Gastroesophageal sphincter (tissue), 4 donors: ENCODE results near the gene TP53BP2. TPM values are rescaled to one million over a fixed set of nuclear protein-coding genes. Genes with fewer than 3 reads are reported as not detected.

ENCODE experiments used
- ATAC-seq: fragments of 150-250 bp; one replicate; pipeline ENCODE4 v1.9.1; 2016; ENCODE audit warnings: mild to moderate bottlenecking, moderate library complexity
- H3K27ac ChIP-seq, 4 donors: fragments of 200-600 bp; sonication (generic) in 3 of 4; 1 replicate in 3 of 4; 2 replicates in 1 of 4; pipeline ENCODE4 v1.5.1; 2016 to 2019
- H3K27me3 ChIP-seq: fragments of 200-600 bp; sonication (generic); one replicate; pipeline ENCODE4 v1.5.1; 2019
- H3K36me3 ChIP-seq, 2 donors: fragments of 200-600 bp; sonication (generic); one replicate each; pipeline ENCODE4 v1.5.1; 2019; ENCODE audit warnings: control low read depth in 1 of 2
- H3K4me1 ChIP-seq, 3 donors: fragments of 200-600 bp; sonication (generic); 1 replicate in 2 of 3; 2 replicates in 1 of 3; pipeline ENCODE4 v1.5.1; 2016 to 2019; ENCODE audit warnings: control low read depth in 2 of 3
- H3K4me3 ChIP-seq, 2 donors: fragments of 200-600 bp; sonication (generic); one replicate each; pipeline ENCODE4 v1.5.1; 2019; ENCODE audit warnings: mild to moderate bottlenecking in 1 of 2, moderate library complexity in 1 of 2
- H3K9me3 ChIP-seq, 3 donors: fragments of 200-600 bp; sonication (generic); one replicate each; pipeline ENCODE4 v1.5.1; 2017 to 2019; ENCODE audit warnings: control low read depth in 2 of 3
- EP300 ChIP-seq: sonication (generic); formaldehyde crosslinking; IDR thresholded peaks from one replicate; pipeline ENCODE4 v1.6.1; 2017; ENCODE audit warnings: antibody characterized with exemption, mild to moderate bottlenecking
- POLR2A ChIP-seq, 2 donors: fragments of 450-650 bp; IDR thresholded peaks; one replicate each; pipeline ENCODE4 v1.6.1; 2017; ENCODE audit warnings: antibody characterized with exemption in 2 of 2, mild to moderate bottlenecking in 2 of 2, moderate library complexity in 1 of 2
- POLR2AphosphoS5 ChIP-seq: sonication (generic); formaldehyde crosslinking; IDR thresholded peaks from one replicate; pipeline ENCODE4 v1.6.1; 2017; ENCODE audit warnings: antibody characterized with exemption
- WGBS, 2 donors: methylation state at CpG; one replicate each; pipeline ENCODE4 v1.1.5; 2018; ENCODE audit warnings: low coverage in 1 of 2; 5-methylcytosine and 5-hydroxymethylcytosine counted together
- total RNA-seq, 4 donors: library from RNA; depleted of rRNA; stranded (reverse); fragments of >200 nt; gene quantifications; one replicate each; pipeline ENCODE4 v1.1.0, GENCODE V29; 2016
- TF ChIP-seq, protein P1 (sequence below), 4 experiments: fragments of 200-600 bp in 2 of 4; fragments of 450-650 bp in 2 of 4; sonication (generic) in 1 of 4; IDR thresholded peaks; one replicate each; pipeline ENCODE4 v1.5.1; 2017 to 2019; ENCODE audit warnings: antibody characterized with exemption in 4 of 4, mild to moderate bottlenecking in 2 of 4, moderate library complexity in 2 of 4

TP53BP2 gene
- total RNA-seq, 4 donors from 2014 or later, result 30.0 to 85.3 (median 52.3) TPM

DNA sequence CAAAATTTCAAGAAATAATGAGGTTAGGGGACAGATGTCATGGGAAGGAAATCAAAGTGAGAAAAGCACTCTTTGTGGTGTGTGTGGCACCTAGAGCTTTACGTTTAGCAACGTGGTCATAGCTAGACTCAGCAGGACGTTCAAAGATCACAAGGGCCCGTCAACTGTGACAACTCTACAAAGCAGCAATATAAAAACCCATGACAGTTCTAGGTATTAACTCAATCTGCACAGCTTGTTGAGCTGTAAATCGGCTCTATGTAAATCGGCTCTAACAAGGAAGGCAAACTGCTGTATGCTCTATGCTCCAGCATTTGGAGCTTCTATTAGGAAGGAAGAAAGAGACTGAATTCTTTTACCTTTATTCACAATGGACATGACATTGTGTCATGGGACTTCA lies 64.8 kb downstream of the TP53BP2 start:
- no peak for ATAC-seq
- Histone ChIP-seq H3K27ac (no peak overlapping the region), H3K27me3 (no peaks in the 10 kb centered on the region), H3K4me1 (peaks cover 0 to 21% (median 8%) of the 10 kb centered on the region in 3 donors), H3K4me3 (no peak overlapping the region), H3K36me3 (peaks cover 0 to 73% of the 10 kb centered on the region in 2 donors), H3K9me3 (no peaks in the 10 kb centered on the region)
- TF ChIP-seq POLR2A (IDR thresholded peaks at IDR 0.05), result no peak
- no peak for TF ChIP-seq EP300
- TF ChIP-seq, protein P1, sequence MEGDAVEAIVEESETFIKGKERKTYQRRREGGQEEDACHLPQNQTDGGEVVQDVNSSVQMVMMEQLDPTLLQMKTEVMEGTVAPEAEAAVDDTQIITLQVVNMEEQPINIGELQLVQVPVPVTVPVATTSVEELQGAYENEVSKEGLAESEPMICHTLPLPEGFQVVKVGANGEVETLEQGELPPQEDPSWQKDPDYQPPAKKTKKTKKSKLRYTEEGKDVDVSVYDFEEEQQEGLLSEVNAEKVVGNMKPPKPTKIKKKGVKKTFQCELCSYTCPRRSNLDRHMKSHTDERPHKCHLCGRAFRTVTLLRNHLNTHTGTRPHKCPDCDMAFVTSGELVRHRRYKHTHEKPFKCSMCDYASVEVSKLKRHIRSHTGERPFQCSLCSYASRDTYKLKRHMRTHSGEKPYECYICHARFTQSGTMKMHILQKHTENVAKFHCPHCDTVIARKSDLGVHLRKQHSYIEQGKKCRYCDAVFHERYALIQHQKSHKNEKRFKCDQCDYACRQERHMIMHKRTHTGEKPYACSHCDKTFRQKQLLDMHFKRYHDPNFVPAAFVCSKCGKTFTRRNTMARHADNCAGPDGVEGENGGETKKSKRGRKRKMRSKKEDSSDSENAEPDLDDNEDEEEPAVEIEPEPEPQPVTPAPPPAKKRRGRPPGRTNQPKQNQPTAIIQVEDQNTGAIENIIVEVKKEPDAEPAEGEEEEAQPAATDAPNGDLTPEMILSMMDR (IDR thresholded peaks at IDR 0.05), result no peak
- TF ChIP-seq POLR2AphosphoS5, result no peak
- 85 to 88% methylated on average over 4 to 6 of the region's 6 CpGs for WGBS, 2 donors

DNA sequence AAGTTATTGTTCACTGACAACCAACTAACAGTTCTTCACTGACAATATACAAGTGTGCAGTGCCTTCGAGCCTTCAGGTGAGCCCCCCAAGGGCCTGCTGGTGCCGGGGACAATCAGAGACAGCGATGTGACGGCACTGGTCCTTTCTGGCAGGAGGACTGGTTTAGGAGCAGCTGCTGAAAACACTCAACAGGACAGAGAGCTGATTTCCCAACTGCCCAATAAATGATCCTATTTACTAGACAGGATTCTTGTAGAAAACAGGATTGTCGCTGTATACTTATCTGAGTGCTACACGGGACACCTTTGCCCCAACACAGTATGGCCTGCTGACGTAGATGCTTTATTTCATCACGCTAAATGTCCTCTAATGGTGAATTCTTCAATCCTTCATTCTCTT lies 65.4 kb downstream of the TP53BP2 start:
- 86 to 91% methylated on average over 8 of the region's 8 CpGs for WGBS, 2 donors
- no peak for ATAC-seq
- Histone ChIP-seq H3K4me1 (peaks cover 0 to 15% (median 5%) of the 10 kb centered on the region in 3 donors), H3K27me3 (no peaks in the 10 kb centered on the region), H3K4me3 (no peak overlapping the region), H3K36me3 (peaks cover 0 to 80% of the 10 kb centered on the region in 2 donors), H3K27ac (no peak overlapping the region), H3K9me3 (no peaks in the 10 kb centered on the region)
- TF ChIP-seq EP300 (no peak), POLR2A (IDR thresholded peaks at IDR 0.05) (no peak), POLR2AphosphoS5 (no peak)
- TF ChIP-seq, protein P1 (IDR thresholded peaks at IDR 0.05), result no peak

DNA sequence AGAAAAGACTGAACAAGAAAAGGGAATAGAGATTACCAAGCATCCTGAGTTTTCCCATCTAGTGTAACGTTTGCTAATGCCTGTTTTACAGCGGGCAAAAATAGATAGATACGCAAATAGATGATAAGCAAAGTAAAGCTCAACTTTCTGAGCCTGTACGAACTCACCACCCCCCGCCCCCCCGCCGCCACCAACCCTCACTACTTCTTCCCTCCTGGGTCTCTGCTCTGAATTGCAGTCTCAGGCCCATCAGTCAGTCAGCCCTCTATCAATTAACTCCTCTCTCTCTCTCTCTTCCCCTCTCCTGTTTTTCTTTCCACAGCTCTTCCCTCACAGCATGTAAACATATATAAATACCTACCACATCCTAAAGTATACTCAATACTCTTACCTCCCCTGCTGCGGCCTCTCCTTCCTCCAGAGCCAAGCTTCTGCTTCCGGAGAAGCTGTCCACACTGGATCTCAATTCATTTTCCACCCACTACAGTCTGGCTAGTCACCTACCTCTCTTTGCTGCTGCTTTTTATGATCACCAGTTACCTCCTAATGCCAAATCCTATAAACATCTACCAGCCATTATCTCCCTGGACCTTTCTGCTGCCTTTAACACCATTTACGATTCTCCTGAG lies 68.8 kb downstream of the TP53BP2 start:
- H3K27ac ChIP-seq, result peak overlapping the region in 3 of 4 donors; percentile 17 to 50 (median 33)
- no peak overlapping the region for H3K4me3 ChIP-seq
- H3K36me3 ChIP-seq, result peaks cover 0 to 92% of the 10 kb centered on the region in 2 donors
- no peak for TF ChIP-seq POLR2A (IDR thresholded peaks at IDR 0.05)
- TF ChIP-seq, protein P1 (IDR thresholded peaks at IDR 0.05), result no peak
- no peak for TF ChIP-seq EP300
- no peak for TF ChIP-seq POLR2AphosphoS5
- ATAC-seq, result no peak
- H3K4me1 ChIP-seq, result peaks cover 4 to 16% (median 5%) of the 10 kb centered on the region in 3 donors
- H3K27me3 ChIP-seq, result no peaks in the 10 kb centered on the region
- WGBS, 2 donors, result 67 to 82% methylated on average over 10 of the region's 10 CpGs
- no peaks in the 10 kb centered on the region for H3K9me3 ChIP-seq

DNA sequence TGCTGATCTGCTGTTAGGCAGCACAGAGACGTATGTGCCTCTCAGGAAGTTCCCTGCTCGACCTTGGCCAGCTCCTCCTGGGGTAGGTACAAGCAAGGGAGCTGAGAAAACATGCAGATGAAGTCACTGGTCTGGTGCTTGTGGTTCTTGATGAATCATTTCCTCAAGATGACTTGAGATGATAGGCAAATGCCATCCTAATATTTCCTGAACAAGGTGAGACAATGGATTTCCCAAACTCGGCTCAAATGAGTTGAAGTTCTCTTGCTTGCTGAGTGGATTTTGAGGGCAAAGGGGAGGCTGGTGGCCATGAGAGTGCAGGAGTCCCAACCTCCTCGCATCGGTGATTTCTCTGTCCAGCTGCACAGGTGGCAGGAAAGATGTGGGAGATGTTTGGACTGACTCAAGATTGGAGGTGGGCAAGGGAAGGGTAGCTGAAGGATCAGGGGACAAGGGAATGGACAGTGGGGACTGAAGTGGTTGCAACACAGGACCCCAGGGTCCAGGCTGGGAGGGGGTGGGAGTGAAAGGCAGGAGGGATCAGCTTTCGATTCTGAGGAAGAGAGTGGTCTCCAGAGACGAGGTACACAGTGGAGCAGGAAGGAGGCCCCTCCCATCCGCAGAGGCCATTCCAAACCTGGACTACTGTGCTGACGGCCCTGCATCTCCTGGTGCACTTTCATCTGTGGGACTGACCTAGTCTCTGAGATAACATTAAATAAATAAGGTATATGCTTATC lies 69.5 kb downstream of the TP53BP2 start:
- WGBS, 2 donors, result 50 to 51% methylated on average over 6 to 9 of the region's 9 CpGs

More for the DNA sequence above, 69.5 kb downstream of the TP53BP2 start:
- ATAC-seq, result no peak
- Histone ChIP-seq H3K27me3 (no peaks in the 10 kb centered on the region), H3K4me3 (no peak overlapping the region), H3K4me1 (peaks cover 11 to 23% (median 11%) of the 10 kb centered on the region in 3 donors), H3K36me3 (peaks cover 0 to 99% of the 10 kb centered on the region in 2 donors), H3K9me3 (no peaks in the 10 kb centered on the region), H3K27ac (peak overlapping the region in 3 of 4 donors; percentile 17 to 50 (median 33))
- TF ChIP-seq POLR2AphosphoS5 (no peak), EP300 (no peak), POLR2A (IDR thresholded peaks at IDR 0.05) (no peak)
- TF ChIP-seq, protein P1 (IDR thresholded peaks at IDR 0.05), result no peak
